GM18951 (cell line): Measurements from ENCODE around the gene NSMCE4A.
A peak's percentile ranks its signal among the peaks of the same experiment; 100 is the strongest.
"Not testable (repeated sequence)": the region's sequence is repeated elsewhere in the genome, so short reads cannot be mapped to it uniquely, and the experiment has no call there.

Source experiments
- POLR2A ChIP-seq: IDR thresholded peaks from 4 replicates; pipeline ENCODE4 v1.6.1; 2011; ENCODE audit warnings: mild to moderate bottlenecking; ENCODE audit not compliant: insufficient read length, insufficient read depth; ENCODE audit errors: extremely low read depth
- in situ Hi-C: fragments of 300-500 bp; cut with MboI; formaldehyde crosslinking; loops from one replicate; pipeline ENCODE4 v1.12.0; 2022; ENCODE audit warnings: low sequenced_read_pairs, mixed read lengths, inconsistent platforms; ENCODE audit not compliant: unreplicated experiment

The NSMCE4A gene, protein sequence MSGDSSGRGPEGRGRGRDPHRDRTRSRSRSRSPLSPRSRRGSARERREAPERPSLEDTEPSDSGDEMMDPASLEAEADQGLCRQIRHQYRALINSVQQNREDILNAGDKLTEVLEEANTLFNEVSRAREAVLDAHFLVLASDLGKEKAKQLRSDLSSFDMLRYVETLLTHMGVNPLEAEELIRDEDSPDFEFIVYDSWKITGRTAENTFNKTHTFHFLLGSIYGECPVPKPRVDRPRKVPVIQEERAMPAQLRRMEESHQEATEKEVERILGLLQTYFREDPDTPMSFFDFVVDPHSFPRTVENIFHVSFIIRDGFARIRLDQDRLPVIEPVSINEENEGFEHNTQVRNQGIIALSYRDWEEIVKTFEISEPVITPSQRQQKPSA

DNA sequence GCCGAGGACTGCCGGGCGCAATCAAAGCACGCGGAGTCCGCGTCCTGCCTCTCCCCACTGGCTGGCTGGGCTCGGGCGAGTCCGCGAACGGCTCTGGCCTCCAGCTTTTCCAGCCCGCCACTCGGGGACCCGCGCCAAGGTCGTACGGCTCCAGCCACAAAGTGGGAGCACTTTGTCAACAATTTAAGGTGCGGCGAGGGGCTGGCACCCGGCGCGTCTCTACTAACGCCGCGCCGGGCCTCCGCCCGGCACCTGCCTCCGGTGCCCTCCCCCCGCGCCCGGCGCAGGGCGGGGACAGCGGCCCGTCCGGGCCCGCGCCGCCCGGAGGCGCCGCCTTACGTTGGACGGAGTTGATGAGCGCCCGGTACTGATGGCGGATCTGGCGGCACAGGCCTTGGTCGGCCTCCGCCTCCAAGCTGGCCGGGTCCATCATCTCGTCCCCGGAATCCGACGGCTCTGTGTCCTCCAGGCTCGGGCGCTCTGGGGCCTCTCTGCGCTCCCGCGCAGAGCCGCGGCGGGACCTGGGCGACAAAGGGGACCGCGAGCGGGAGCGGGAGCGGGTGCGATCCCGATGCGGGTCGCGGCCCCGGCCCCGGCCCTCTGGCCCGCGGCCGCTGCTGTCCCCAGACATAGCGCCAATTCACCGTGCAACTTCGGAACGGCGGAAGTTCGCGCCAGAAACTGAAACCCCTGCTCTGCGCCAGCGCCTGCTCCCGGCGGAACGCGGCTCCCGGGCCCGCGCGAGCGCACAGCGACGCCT lies at the start of gene NSMCE4A:
TSS of gene NSMCE4A (minus strand) at position 683 of the 760 bp plus-strand sequence. CDS start at position 631, 52 bp downstream.
- TF ChIP-seq POLR2A = peak; percentile 85
- in situ Hi-C loops = no loop called here

DNA sequence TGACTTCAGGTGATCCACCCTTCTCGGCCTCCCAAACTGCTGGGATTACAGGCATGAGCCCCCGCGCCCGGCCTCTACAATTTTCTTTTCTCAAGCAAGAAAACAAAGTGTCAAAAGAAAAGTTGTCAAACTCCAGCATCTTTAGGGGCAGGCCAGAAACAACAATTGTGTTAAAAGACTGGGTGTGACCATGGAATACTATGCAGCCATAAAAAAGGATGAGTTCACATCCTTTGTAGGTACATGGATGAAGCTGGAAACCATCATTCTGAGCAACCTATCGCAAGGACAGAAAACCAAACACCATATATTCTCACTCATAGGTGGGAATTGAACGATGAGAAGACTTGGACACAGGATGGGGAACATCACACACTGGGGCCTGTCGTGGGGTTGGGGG lies 48.2 kb upstream of the NSMCE4A start:
- in situ Hi-C loops = not testable (repeated sequence)

DNA sequence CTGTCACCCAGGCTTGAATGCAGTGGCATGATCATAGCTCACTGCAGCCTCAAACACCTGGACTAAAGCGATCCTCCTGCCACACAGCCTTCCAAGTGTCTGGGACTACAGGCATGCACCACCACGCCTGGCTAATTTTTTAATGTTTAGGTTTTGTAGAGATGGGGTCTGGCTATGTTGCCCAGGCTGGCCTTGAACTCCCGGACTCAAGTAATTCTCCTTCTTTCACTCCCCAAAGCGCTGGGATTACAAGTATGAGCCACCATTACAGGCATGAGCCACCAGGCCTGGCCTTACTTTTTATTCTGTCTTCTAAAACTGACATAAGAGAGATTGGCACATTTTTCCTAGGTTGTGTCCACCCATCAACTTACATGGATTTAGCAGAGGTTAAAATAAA lies 47.3 kb upstream of the NSMCE4A start:
- no peak for TF ChIP-seq POLR2A
- in situ Hi-C loops = no loop called here

DNA sequence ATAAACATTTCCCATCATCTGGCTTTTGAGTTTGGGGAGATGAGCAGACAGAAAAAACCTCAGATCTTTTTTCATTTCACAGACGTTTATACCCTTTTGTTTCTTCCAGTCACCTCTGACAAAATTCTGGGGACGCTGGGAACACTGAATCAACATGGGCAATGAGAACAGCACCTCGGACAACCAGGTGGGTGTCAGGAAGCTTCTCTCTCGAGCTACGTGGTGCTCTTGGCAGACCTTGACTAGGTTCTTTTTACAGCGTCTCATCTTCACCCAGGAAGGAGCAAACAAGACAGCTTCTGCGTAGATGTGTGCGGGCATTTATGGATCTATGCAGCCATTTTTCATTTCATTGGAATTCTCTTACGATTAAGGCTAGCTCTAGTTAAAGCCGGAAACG lies 46.8 kb upstream of the NSMCE4A start:
- TF ChIP-seq POLR2A = no peak
- in situ Hi-C loops = no loop called here

DNA sequence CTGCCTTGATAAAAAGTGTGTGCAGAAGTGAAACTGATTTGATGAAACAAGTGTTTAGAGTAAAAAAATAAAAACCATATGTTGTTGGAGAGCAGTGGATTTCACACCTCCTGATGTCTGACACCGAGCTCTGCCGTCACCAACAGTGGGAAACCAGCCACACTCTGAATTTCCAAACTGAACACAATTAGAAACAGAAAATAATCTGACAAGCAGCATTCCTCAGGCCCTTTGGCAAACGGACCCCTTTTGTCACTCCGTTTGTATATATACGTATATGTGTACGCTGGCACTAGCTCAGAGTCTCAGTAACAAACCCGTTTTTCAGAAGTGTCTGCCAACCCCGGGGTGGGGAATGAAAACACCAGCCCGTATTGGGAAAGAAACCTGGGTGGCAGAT lies 46.4 kb upstream of the NSMCE4A start:
- in situ Hi-C loops = no loop called here
- TF ChIP-seq POLR2A = no peak

DNA sequence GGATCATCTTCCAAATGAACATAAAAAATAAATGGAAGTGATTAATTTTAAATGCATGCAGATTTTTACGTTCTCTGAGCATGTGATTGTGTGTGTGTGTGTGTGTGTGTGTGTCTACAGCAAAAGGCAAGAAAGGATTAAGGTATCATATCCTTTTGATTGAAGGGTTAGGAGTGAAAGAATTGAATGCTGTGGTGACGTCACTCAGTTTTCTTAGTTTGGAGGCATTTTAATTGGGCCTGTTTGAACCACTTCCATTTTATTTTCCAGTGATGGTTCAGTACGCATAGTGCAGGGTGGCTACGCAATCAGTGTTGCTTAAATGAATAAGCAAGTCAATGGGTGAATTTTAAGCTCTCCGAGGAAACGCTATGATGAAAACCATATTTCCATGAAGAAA lies 45.2 kb upstream of the NSMCE4A start:
- no peak for TF ChIP-seq POLR2A
- in situ Hi-C loops = no loop called here

DNA sequence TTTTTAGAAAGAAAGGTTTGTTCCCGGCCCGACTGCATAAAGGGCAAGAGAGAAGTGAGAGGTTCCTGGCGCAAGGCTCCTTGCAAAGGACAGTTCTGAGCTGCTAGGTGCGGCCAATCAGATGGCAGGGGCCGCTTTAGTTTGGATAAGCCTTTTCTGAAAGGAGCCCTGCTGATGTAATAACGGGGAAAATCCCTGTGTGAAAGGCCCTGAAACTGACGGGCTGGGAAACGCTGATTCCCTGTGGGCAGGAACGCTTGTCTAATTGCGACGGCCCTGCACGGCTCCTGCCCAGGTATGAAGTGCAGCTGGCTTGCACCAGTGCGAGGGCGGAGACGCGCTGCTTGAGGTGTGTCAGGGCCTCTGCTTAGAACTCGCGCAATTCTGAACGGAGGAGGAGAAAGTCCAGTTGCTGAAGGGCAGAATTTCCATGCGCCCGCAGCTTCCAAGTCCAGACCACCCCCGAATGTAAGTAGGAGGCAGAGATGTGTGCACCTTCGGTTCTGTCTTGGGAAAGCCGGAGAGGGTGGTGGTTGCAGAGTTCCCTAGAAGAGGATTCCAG lies 44.5 kb upstream of the NSMCE4A start:
- in situ Hi-C loops = no loop called here
- no peak for TF ChIP-seq POLR2A

DNA sequence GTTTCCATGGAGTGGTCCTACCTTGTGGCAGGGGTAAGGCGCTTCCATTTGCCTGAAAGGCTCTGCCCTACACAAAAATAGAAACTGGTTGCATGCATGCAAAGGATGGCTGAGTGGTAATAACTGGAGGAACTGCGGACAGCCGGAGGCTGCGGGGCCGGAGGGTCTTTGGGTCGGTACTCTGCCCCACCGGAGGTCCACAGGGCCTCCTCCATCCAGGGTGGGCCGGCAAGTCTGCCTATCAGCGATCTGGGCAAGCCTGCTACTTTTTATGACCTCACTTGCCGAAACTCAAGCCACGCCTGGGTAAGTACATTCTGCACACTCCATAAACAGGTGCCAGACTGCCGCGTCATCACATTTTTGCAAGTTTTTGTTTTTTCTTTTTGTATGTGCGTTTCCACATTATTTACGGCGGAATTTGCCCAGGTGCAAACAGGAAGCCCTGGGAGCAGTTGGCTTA lies 44.0 kb upstream of the NSMCE4A start:
- in situ Hi-C loops = no loop called here
- TF ChIP-seq POLR2A = no peak

DNA sequence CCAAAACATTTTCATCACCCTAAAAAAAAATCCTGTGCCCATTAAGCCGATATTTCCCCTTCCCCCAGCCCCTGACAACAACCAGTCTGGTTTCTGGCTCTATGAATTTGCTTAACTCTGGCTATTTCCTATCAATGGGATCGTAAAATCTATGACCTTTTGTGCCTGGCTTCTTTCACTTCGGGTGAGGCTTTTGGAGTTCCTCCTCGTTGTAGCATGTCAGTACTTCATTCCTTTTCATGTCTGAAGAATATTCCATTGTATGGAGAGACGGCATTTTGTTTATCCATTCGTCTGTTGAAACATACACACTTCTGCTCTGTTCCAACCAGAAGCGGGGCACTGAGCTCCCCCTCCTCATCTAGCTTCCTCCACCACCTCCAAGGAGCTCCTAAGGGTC lies 43.5 kb upstream of the NSMCE4A start:
- in situ Hi-C loops = no loop called here
- no peak for TF ChIP-seq POLR2A

DNA sequence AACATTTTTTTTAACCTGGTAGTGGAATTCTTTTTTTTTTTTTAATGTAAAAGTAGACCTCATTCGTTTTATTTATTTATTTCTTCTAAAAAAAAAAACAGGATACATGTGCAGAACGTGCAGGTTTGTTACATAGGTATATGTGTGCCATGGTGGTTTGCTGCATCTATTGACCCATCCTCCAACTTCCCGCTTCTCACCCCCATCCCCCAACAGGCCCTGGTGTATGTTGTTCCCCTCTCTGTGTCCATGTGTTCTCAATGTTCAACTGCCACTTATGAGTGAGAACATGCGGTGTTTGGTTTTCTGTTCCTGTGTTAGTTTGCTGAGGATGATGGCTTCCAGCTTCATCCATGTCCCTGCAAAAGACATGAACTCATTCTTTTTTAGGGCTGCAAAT lies 42.9 kb upstream of the NSMCE4A start:
- in situ Hi-C loops = not testable (repeated sequence)

DNA sequence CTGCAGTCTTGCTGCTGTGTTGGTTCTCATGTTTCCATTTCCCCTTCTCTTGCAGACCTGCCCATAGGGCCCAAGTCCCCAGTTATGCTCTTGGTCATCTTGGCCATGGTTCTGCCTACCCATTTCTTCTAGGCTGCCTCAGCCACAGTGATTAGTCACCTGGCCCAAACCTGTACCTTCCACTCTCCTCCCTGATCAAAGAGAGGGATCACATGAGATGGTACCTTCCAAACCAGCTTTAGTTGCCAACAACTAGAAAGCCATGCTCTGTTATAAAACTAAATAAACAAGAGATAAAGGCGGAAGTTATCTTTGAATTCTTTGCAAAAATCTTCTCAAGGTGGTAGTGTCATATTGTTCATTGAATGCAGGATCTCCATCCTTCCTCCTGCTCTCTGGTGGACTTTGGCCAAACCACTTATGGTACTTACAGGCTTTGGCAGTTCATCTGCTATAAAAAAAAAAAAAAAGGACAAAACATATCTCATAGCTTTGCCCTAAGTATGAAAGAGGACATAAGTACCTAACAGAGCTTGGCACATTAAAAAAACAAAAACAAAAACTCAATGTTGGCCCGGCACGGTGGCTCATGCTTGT lies 39.7 kb upstream of the NSMCE4A start:
- in situ Hi-C loops = no loop called here
- no peak for TF ChIP-seq POLR2A

DNA sequence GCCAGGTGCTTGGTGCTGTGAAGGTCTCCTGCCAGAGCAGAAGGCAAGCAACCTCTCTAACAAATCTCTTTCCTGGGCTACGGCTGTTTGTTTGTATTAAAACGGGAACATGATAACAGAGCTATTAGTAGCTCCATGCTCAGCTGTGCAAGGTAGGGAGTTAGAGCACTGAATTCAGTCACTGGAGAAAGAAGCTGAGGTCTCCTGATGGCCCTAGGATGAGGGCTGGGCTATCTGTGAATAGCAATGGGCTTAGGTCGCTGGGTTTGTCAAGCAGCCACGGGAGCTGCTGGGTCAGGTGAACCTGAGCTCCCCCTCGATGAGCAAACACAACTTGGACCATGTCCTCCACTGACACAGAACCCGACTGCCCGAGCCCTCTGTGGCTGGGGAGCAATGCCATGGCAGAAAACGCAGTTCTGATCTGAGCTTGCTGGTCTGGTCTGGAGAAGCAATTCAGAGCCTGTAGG lies 38.3 kb upstream of the NSMCE4A start:
- no peak for TF ChIP-seq POLR2A
- in situ Hi-C loops = no loop called here

DNA sequence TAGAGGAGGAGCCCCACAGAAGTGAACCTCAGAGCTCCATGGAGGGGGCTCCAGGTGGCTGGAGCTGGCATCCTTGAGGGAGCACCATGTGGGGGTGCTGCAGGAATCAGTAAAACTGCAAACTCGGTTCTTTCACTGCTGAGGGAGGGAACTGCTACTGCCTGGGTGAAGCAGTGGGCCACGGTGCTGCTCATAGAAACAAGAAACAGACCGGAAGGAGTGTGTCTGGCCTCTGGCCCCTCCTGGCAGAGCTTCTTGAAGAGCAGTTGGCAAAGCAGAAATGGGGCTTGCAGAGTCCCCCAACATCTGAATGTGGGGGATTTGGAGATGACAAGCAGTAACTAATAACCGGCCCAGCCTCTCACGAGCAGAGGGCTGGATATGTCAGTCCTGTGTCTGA lies 37.7 kb upstream of the NSMCE4A start:
- TF ChIP-seq POLR2A = no peak
- in situ Hi-C loops = no loop called here
